ENCODE measurements around the gene PSMB10. TPM values are rescaled to one million over a fixed set of nuclear protein-coding genes. Genes with fewer than 3 reads are reported as not detected.

PSMB10 gene
- polyA plus RNA-seq, 12 donors, result 18.9 to 28.5 (median 23.1) TPM; not detected in 1

DNA sequence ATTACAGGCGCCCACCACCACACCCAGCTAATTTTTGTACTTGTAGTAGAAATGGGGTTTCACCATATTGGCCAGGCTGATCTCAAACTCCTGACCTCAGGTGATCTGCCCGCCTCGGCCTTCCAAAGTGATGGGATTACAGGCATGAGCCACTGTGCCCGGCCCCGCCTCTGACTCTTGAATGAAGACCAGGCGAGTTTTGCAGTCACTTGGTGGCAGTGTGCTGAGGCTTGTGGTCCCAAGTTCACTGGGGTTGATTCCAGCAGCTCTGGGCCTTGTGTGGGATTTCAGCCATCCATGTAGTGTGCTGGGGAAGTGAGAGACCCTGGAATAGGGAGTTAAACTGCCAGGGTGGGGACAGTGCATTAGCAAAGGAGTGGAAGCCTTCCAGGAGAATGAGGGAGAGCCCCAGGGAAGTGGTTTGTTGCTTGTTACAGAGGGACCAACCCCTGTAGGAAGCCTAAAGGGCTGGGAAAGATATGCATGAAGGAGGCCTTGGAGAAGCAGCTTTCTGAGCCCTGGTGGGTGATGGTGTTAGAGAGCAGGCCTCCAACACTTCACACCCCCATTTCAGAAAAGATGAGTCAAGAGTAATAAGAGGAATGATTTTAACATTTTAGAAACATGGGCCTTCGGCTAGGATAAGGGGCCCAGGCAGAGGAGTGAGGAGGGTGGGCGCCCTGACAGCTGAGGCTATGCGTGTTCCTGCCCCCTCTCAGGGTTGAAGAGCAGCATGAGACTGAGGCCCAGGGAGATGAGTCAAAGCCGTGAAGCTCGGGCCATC lies 29.1 kb downstream of the PSMB10 start:
- DNase-seq, result no peak

DNA sequence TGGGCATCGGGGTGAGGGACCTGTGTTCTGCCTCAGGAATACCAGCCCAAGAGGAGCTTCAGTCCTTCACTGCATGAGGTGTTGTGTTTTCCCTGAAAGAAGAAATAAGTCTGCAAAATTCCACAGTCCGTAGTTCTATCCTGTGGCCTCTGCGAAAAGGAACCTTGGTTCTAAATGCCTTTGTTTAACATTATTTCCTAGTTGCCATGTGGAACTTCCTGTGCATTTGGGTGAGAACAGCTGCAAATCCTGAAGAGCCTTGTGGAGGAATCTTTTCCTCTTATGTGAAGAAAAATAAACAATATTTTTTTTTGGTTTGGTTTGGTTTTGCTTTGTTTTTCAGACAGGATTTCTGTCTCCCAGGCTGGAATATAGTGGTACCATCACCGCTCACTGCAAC lies 33.8 kb downstream of the PSMB10 start:
- no peak for DNase-seq

DNA sequence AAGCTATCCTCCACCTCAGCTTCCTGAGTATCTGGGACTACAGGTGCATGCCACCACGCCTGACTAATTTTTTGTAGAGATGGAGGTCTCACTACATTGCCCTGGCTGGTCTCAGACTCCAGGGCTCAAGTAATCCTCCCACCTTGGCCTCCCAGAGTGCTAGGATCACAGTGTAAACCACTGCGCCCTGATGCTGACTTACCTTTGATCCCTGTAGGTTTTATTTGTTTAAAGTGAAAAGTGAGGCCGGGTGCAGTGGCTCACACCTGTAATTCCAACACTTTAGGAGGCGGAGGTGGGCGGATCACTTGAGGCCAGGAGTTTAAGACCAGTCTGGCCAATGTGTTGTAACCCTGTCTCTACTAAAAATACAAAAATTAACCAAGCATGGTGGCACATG lies 34.9 kb downstream of the PSMB10 start:
- no peak for DNase-seq

DNA sequence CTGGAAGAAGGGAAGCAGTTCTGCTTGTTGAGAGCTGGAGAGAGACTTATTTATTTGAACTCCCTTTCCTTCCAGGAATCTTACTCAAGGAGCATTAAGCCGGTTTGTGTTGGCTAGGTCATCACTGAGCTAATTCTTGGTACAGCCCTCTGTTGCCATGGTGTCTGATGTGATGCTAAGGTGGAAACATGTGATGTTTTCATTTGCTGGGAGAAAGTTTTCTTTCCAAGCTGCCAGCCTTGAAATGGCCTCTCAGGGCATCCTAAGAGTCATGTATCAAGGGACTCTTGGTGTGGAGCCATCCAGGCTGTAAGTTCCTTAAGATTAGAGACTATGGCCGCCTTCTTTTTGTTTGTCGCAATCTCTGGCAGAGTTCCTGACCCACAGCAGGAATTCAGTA lies 39.4 kb downstream of the PSMB10 start:
- DNase-seq, result no peak

DNA sequence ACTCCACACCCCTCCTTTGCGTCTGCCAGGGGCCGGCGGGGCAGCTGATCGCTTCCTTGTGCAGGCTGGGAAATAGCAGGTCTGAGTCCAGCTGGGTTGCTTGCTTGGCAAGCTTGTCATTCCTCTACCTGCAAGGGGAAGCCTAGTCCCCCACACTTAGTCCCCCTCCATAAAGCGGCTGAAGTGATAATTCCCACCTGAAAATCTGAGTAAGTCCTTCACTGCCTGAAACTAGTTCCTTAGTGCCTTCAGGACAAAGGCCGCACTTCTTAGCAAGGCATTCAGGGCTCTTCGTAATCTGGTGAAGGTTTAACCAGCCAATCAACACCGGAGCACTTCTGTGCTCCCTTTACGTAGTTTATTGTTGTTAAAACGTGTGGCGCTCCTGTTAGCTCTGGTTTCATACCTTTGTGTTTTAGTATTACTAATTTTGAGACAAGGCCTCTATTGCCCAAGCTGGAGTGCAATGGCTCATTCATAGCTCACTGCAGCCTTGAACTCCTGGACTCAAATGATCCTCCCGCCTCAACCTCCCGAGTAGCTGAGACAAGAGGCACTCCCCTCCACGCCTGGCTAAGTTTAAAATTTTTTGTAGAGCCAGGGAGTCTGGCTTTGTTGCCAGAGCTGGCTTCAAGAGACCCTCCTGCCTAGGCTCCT lies 42.8 kb downstream of the PSMB10 start:
- no peak for DNase-seq

DNA sequence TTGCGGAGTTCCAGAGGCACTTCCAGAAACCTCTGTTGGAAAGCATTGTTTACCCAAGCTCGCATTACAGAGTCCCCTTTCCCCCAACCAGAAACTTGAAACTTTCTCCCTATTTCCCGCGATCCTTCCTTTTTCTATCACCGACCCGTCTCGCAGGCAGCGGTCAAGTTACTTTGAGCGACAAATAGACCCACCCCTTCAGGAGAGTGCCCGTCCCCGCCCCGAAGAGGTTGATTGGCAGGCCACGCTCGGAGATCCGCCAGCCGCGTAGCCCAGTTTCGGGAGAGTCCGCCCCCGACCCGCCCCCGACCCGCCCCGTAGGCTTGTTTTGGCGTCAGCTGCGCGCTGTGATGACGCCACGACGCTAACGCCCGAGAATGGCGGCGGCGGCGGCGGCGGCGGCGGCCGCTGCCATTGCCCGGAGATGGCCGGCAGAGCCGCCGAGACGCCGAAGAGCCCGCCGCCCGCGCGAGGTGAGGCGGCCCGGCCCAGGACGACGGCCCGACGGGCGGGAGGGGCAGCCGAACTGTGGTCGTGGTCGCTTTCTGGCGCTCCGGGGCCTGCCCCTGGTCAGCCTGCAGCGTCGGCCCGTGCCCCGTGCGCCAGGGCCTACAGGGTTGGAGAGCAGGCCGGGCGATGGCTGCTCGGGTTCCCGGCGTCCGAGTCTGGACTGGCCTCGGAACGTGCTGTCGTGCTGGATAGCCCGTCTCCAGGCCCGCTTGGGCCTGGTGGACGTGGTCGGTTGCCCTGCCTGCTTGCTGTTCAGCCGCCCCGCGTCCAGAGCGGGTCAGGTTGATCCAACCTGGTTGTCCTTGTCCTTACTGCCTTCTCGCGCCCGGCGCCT lies 43.5 kb downstream of the PSMB10 start, which contains the start of gene PSKH1:
PSKH1 (plus strand) TSS at position 356 of the 844 bp plus-strand sequence. CDS start 15,496 bp downstream, outside the sequence.
- peak; percentile 95 for DNase-seq

DNA sequence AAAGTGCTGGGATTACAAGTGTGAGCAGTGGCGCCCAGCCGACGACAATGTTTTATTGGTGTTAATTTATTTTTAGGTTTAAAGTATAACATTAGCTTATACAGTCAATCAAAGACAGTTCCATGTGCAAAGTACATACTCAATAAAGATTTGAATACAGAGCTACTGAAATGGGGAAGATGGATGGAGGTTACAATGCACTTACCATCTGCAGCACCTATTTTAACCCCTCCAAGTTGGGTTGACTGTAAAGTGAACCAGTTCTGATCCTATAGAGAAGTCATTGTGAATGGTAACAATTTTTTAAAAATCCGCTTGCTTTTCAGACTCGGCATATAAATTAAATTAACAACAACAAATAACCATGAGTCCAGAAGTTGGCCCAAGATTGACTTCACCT lies 44.3 kb downstream of the PSMB10 start:
- DNase-seq, result no peak

DNA sequence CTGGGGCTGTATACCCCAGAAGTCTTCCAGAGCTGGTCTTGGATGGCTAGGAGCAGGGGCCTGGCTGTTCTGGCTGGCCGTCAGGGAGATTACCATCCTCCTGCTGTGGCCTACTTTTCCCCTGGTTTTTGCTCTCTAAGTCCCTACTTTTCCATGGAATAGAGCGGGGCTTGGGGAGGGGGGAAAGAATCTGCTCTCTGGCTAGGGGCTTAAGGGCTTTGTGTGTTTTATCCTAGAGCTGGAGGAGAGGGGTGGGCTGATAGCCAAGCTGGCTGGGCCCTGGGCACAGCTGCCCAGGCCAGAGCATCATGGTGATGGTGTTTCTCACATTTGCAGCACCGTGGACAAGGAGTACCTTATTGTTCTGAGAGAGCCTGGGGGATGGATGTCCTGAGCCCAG lies 48.3 kb downstream of the PSMB10 start:
- no peak for DNase-seq

DNA sequence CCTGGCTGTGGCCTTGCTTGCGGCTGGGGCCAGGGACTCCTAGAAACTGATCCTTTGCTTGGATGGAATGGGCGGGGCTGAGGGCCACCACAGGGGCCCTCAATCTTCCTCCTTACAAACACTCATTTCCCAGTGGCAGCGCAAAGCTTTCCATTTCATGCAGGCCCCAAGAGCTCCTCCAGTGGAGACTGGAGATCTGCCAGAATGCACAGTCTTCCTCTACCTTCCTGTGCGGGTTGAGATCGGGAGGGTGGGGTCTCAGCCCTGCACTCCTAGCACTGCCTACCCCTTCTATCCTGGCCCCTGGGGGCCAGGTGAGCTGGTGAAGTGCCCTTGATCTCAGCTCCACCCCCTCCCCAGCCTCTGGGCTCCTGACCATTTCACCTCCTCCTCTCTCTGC lies 50.3 kb downstream of the PSMB10 start:
- no peak for DNase-seq

DNA sequence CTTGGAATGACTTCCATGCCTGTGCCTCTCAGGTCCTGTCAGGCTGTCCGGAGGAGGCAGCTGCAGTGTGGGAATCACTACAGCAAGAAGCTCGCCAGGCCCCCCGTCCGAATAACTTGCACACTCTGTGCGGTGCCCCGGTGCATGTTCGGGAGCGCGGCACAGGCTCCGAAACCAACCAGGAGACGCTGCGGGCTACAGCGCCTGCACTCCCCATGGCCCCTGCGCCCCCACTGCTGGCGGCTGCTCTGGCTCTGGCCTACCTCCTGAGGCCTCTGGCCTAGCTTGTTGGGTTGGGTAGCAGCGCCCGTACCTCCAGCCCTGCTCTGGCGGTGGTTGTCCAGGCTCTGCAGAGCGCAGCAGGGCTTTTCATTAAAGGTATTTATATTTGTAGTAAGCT lies 50.7 kb downstream of the PSMB10 start:
- DNase-seq, result no peak

DNA sequence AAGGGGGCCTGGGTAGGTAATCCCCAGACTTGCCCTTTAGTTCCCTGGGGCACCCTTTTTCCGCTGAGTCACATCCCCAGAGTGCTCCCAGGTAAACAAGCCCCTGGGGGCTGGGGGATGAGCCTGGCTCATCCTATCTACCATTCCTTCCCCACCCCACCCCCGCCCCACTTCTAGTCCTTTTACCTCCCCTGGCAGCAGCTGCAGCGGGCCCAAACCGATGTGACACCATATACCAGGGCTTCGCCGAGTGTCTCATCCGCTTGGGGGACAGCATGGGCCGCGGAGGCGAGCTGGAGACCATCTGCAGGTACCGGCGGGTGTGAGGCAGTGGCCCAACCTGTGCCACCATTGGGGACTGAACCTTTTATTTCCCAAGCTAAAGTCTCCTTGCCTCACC lies 51.1 kb downstream of the PSMB10 start:
- no peak for DNase-seq

DNA sequence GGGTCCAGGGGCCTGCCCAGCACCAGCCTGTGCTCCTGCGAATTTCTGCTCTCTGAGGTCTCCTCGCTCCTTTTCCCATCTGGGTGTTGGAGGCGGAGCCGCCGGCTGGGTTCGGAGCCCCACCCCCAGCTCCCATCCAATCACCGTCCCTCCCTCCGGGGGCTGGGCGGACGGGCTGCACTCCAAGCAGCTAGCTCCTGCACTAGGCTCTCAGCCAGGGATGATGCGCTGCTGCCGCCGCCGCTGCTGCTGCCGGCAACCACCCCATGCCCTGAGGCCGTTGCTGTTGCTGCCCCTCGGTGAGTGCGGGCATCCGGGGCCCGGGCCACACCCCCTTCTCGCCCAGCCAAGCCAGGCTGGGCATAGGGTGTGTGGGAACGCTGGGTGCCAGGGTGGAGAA lies 52.0 kb downstream of the PSMB10 start, which contains the start of gene NRN1L:
NRN1L (plus strand) TSS at position 202 of the 400 bp plus-strand sequence; CDS start at position 221, 19 bp downstream.
- peak; percentile 90 for DNase-seq

Other genes starting within 250 kb of the PSMB10 start
- 10 to 100 TPM in 11 of 12 donors, not detected in 1; 10.2 to 29.8 (median 13.1) TPM for gene GFOD2, start 217.5 kb downstream of the PSMB10 start, polyA plus RNA-seq (ENCODE audit: insufficient read length in 12 of 12)
- 10 to 100 TPM in 11 of 12 donors, not detected in 1; 15.0 to 31.8 (median 21.2) TPM for gene RANBP10, start 130.3 kb downstream of the PSMB10 start, polyA plus RNA-seq (ENCODE audit: insufficient read length in 12 of 12)
- 1 to 10 TPM in 7 of 12 donors, under 1 TPM in 3, not detected in 2; 0.83 to 5.0 (median 1.3) TPM for gene TSNAXIP1, start 130.0 kb downstream of the PSMB10 start, polyA plus RNA-seq (ENCODE audit: insufficient read length in 12 of 12)
- 10 to 100 TPM in 11 of 12 donors, not detected in 1; 11.8 to 25.6 (median 22.2) TPM for gene THAP11, start 94.5 kb downstream of the PSMB10 start, polyA plus RNA-seq (ENCODE audit: insufficient read length in 12 of 12)
- 1,000 to 10,000 TPM in 1 of 12 donors, 100 to 1,000 TPM in 11; 111 to 1,287 (median 122) TPM for gene NUTF2, start 89.9 kb downstream of the PSMB10 start, polyA plus RNA-seq (ENCODE audit: insufficient read length in 12 of 12)
- 10 to 100 TPM in 11 of 12 donors, not detected in 1; 27.3 to 61.6 (median 32.4) TPM for gene CENPT, start 89.2 kb downstream of the PSMB10 start, polyA plus RNA-seq (ENCODE audit: insufficient read length in 12 of 12)
- 100 to 1,000 TPM in 5 of 12 donors, 10 to 100 TPM in 7; 40.4 to 146 (median 96.8) TPM for gene EDC4, start 63.8 kb downstream of the PSMB10 start, polyA plus RNA-seq (ENCODE audit: insufficient read length in 12 of 12)
- 1 to 10 TPM in 1 of 12 donors, under 1 TPM in 6, not detected in 5; 0.37 to 1.7 (median 0.74) TPM for gene NRN1L, start 52.0 kb downstream of the PSMB10 start, polyA plus RNA-seq (ENCODE audit: insufficient read length in 12 of 12)
- 10 to 100 TPM in 11 of 12 donors, not detected in 1; 15.6 to 32.5 (median 21.0) TPM for gene PSKH1, start 43.6 kb downstream of the PSMB10 start, polyA plus RNA-seq (ENCODE audit: insufficient read length in 12 of 12)
- 1 to 10 TPM in 10 of 12 donors, not detected in 2; 1.2 to 5.8 (median 4.3) TPM for gene CTRL, start 5.0 kb downstream of the PSMB10 start, polyA plus RNA-seq (ENCODE audit: insufficient read length in 12 of 12)
- gene LCAT, start 7.3 kb upstream of the PSMB10 start, polyA plus RNA-seq (ENCODE audit: insufficient read length in 12 of 12), result 10 to 100 TPM in 11 of 12 donors, not detected in 1; 15.7 to 39.5 (median 18.8) TPM
- 10 to 100 TPM in 11 of 12 donors, not detected in 1; 28.2 to 51.5 (median 40.7) TPM for gene SLC12A4, start 31.8 kb upstream of the PSMB10 start, polyA plus RNA-seq (ENCODE audit: insufficient read length in 12 of 12)
- under 1 TPM in 2 of 12 donors, not detected in 10; 0.08 to 0.13 TPM for gene DPEP3, start 43.6 kb upstream of the PSMB10 start, polyA plus RNA-seq (ENCODE audit: insufficient read length in 12 of 12)
- 1 to 10 TPM in 6 of 12 donors, under 1 TPM in 4, not detected in 2; 0.63 to 2.2 (median 1.3) TPM for gene DPEP2, start 62.6 kb upstream of the PSMB10 start, polyA plus RNA-seq (ENCODE audit: insufficient read length in 12 of 12)
- not detected for gene DPEP2NB, start 79.1 kb upstream of the PSMB10 start, polyA plus RNA-seq (ENCODE audit: insufficient read length in 12 of 12)
- gene DDX28, start 86.4 kb upstream of the PSMB10 start, polyA plus RNA-seq (ENCODE audit: insufficient read length in 12 of 12), result 1 to 10 TPM in 10 of 12 donors, not detected in 2; 3.7 to 6.5 (median 5.3) TPM
- 10 to 100 TPM in 7 of 12 donors, 1 to 10 TPM in 3, not detected in 2; 9.8 to 13.9 (median 11.8) TPM for gene DUS2, start 86.4 kb upstream of the PSMB10 start, polyA plus RNA-seq (ENCODE audit: insufficient read length in 12 of 12)
- 10 to 100 TPM in 11 of 12 donors, not detected in 1; 28.3 to 34.3 (median 30.7) TPM for gene NFATC3, start 148.5 kb upstream of the PSMB10 start, polyA plus RNA-seq (ENCODE audit: insufficient read length in 12 of 12)